CD4-positive, alpha-beta T cell treated with Interleukin-12 subunit alpha and Interleukin-12 subunit beta, for 1 hour (primary cell): ENCODE results near the gene TGFBI.
A peak's percentile ranks its signal among the peaks of the same experiment; 100 is the strongest.
"Not testable (repeated sequence)": the region's sequence is repeated elsewhere in the genome, so short reads cannot be mapped to it uniquely, and the experiment has no call there.

Source experiments
- DNase-seq: peaks from one replicate; pipeline ENCODE4 v3.0.0-alpha.2; 2020

The TGFBI gene

GRCh38 chr5:136028090-136028489, 698 bp upstream of the TGFBI start:
- no peak for DNase-seq

- DNase-seq, result no peak
These were observed 1.5 kb downstream of the TGFBI start for GRCh38 chr5:136030252-136030651.

- no peak for DNase-seq
These were observed 2.3 kb downstream of the TGFBI start for GRCh38 chr5:136030956-136031611.

DNA sequence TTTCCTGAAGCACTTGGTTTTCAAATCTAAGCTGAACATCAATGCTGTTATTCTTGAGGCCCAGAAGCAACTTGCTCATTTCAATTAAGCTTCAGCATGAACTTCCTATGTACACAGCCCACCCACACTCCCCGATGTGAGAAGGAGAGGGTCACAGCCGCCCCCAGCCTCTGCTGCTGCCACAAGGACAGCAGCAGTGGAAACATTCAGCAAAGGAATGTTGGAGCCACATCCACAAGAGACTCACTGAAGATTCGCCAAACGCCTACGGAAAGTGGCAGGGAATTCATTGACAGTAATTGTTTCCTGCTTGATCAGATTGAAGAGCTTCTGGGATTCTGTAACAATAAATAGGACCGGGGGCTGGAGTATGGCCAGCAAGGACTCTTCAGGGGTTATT, 2.9 kb downstream of the TGFBI start:
- DNase-seq, result no peak

DNA sequence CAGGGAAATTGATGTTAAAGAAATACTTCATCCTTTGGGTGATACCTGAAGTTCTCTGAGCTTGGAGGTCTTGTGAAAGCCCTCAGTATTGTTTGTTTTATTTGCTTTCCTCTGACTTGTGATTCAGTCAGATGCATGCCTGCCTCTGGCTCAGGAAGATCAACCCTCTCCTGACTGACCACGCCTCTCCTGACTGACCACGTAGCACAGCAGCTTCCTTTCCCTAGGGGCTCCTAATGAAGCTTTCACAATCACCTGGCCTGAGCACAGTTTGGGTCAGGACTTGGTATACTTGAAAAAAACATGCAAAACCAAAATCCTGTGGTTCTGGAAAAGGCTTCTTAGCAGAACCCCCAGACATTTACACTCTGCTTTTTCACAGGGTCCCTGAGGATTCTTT, 3.8 kb downstream of the TGFBI start:
- no peak for DNase-seq

DNA sequence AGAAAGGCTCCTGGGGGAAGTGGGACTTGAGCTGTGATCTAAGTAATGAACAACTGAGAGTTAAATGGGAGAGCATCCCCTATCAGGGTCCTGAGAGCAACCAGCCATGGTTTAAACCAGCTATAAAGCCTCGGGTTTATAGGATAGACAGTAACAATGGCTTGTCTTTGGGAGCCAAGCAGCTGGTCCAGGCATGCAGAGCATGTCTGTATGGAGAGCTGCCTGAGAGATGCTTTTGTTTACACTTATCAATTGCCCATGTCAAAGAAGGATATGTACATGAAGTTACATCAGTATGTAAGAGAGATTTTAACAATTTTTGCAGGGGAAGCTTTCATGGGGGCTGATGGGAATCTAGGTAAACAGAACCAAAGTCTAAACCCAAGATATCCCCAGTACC, 4.4 kb downstream of the TGFBI start:
- no peak for DNase-seq

DNA sequence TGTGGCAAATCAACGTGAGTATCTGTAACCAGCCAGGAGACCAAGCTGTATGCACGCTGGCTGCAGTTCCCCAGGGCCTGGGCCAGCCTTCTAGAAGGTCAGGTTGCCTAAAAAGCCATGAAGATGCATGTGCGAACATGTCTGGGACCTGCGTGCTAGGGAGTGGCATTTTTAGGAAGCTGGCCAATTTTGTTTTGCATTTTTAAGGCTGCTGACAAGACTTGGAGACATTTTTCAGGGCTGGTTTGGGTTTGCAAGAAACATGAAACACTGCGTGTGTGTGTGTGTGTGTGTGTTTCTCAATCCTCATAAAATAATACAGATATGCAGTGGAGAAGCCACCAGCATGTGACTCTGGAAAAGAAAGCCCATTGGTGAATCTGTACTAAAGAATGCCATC, 5.1 kb downstream of the TGFBI start:
- no peak for DNase-seq

- no peak for DNase-seq
These were observed 5.7 kb downstream of the TGFBI start for GRCh38 chr5:136034492-136034891.

GRCh38 chr5:136034984-136035383, 6.2 kb downstream of the TGFBI start:
- DNase-seq, result no peak

- no peak for DNase-seq
These were observed 7.0 kb downstream of the TGFBI start for GRCh38 chr5:136035837-136036236.

DNA sequence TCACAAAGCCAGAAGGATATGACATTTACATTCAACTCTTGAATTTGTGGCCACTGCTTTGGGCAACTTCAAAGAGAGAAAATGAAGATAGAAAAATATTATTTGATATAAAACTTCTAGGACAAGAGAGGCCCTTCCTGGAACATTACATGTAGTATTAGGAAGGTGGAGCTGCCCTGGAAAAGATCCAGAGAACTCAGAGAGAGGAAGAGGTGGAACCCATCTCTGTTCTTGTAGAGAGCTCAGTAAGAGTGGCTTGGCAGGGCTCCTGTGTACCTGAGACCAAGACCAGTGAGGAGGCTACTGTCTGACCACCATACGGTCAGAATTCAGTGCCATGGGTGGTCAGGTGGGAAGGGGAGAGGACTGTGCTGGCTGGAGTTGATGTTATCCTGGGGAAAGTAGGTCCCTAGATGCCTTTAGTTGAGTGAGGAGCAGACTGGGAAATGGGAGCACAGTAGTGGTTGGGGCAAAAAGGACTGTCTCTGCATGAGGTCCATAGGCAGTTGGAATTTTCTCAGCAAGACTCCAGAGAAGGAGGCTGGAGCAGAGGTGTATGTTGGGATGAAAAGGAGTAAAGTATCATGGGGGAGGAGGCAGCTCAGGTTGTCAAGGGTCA, 7.6 kb downstream of the TGFBI start:
- DNase-seq, result no peak

GRCh38 chr5:136037001-136037705, 8.4 kb downstream of the TGFBI start:
- DNase-seq, result peak; percentile 48

DNA sequence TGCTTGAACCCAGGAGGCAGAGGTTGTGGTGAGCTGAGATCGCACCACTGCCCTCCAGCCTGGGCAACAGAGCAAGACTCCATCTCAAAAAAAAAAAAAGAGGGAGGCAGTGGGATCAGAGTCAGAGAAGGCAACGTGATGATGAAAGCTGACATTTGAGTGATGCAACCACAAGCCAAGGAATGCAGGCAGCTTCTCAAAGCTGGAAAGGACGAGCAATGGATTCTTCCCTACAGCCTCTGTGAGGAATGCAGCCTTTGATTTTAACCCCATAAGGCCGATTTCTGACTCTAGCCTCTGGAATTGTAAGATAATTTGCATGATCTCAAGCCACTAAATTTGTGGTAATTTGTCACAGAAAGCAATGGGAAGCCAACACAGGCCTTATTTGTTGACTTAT, 9.8 kb downstream of the TGFBI start:
- DNase-seq, result no peak

DNA sequence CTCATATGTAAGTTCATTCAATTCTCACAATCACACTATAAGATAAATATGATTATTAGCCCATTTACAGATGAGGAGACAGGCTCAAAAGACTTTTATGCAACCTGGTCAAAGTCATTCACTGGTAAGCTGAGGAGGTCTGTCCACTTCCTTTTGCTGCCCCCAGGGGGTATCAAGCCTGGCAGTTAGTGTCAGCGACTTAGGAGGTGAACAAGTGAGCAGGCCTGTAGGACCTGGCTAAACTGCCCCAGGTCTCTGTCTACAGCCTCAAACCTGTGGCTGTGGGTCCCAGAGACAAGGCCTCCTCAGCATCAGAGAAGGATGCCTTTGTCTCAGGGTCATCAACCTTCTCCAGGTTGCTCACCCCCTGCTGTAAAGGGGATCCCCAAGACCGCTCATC, 10.4 kb downstream of the TGFBI start:
- DNase-seq, result no peak

GRCh38 chr5:136040746-136041415, 12.1 kb downstream of the TGFBI start:
- DNase-seq, result no peak

DNA sequence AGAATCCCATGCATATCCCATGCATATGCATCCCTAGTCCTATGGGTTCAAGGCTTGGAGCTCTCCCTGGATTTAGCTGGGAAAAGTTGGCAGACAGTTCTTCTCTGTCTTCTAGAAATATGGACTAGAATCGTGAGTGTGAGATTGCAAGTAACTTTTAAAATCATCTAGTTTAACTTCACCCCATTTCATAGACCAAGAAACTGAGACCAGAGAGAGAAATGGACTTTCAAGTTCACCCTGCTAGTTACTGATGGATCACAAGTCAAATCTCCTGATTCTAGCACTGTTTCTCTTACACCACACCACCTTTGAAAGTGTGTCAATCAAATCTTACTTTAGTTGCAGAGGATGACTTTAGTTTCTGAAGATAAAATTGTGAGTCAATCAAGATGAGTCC, 13.4 kb downstream of the TGFBI start:
- DNase-seq, result no peak

- no peak for DNase-seq
These were observed 13.9 kb downstream of the TGFBI start for GRCh38 chr5:136042665-136043121.

DNA sequence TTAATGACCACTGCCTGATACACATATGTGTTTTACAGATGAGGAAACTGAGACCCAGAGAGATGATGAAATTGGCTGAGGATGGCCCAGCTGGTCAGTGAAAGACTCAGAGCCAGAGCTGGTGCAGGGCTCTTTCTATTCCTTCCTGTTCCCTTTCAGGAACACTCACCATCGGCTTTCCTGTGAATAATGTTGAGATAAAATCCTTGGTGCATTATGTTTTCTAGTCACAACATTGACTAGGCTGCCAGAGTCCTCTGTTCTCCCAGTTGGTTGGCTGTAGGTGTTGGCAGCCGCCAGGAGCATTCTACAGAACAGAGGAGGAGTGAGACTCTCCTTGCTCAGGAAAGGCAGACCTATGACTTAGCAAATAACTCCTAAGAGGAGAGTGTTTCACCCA, 14.8 kb downstream of the TGFBI start:
- DNase-seq, result no peak

DNA sequence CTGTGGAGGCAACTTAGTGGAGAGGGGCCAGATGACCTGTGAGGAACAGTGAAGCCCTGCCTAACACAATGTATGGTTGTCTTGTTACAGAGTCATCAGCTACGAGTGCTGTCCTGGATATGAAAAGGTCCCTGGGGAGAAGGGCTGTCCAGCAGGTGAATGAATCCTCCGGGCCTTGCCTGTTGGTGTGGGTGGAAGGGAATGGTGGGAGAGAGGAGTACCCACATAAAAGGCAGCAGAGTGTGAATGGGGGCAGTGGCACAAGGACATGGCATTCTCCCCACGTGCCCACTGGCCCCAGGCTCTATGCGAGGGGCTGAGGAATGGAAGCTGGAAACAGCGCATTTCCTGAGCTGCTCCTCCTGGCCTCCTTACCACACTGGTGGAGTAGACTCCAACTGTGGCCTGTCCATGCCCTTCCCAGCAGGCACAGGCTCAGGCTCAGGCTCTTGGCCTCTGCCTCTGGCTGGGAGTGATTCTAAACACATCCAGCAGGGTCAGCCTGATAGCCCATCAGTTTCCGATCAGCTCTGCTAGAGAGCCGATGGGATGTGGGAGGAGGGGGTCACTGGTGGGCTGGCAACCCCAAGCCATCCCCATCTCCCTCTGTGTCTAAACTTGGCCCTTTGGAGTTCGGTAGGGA, 15.3 kb downstream of the TGFBI start:
- DNase-seq, result no peak

DNA sequence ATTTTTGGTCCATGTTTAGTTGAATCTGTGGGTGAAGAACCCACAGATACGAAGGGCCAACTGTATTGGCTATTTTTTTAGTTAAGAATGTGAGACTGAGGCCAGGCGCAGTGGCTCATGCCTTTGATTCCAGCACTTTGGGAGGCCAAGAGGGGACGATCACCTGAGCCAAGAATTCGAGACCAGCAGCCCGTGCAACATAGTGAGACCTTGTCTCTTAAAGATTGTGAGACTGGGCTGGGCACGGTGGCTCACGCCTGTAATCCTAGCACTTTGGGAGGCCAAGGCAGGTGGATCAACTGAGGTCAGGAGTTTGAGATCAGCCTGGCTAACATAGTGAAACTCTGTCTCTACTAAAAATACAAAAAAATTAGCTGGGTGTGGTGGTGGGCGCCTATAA, 16.2 kb downstream of the TGFBI start:
- not testable (repeated sequence) for DNase-seq

GRCh38 chr5:136046246-136046645, 17.5 kb downstream of the TGFBI start:
- DNase-seq, result no peak

- no peak for DNase-seq
These were observed 19.1 kb downstream of the TGFBI start for GRCh38 chr5:136047858-136048257.

GRCh38 chr5:136048966-136049365, 20.2 kb downstream of the TGFBI start:
- no peak for DNase-seq
